ENCODE measurements around the gene P4HA2. TPM values are rescaled to one million over a fixed set of nuclear protein-coding genes. Genes with fewer than 3 reads are reported as not detected.

The P4HA2 gene
- total and polyA plus RNA-seq, 9 of the 15 experiments (the other 6 are each of a cell fraction or from before 2014, with no cell fraction given) = 9.6 to 50.0 (median 12.7) TPM

DNA sequence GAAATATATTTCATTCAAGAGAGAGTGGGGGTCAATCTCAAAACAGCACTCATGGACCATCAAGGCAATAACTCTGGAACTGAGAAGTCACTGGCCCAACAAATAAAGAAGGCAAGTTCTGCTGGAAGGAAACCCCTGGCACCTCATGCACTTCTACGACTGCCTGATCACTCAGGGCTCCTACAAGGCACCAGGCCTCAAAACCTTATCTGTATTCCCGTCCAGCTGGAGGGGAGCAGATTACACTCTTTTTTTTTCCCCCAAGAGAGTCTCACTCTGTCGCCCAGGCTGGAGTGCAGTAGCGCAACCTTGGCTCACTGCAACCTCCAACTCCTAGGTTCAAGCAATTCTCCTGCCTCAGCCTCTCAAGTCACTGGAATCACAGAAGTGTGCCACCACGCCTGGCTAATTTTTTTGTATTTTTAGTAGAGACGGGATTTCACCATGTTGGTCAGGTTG is 49.9 kb downstream of the P4HA2 start (continued):
- TF ChIP-seq POLR2H (tag; IDR thresholded peaks at IDR 0.05; ENCODE audit: low read depth) (no peak), TAF1 (IDR thresholded peaks at IDR 0.05; ENCODE audit: control insufficient read depth, extremely low read depth, insufficient read depth, low read length, severe bottlenecking) (peak; percentile 28), NR3C1 (CRISPR knock-in tag; IDR thresholded peaks at IDR 0.05) (no peak), BRD4 (IDR thresholded peaks at IDR 0.05) (no peak), PPARD (CRISPR knock-in tag; IDR thresholded peaks at IDR 0.05) (no peak), EGR1 (conservative IDR thresholded peaks at IDR 0.05) (no peak), ZKSCAN8 (CRISPR knock-in tag; IDR thresholded peaks at IDR 0.05) (peak; percentile 44; the same call in 1 of the 2 replicates), ZNF583 (CRISPR knock-in tag; IDR thresholded peaks at IDR 0.05) (no peak), KHSRP (IDR thresholded peaks at IDR 0.05) (no peak), SP2 (IDR thresholded peaks at IDR 0.05; ENCODE audit: extremely low read depth, low read depth, low read length, poor library complexity, severe bottlenecking) (no peak), SETDB1 (IDR thresholded peaks at IDR 0.05; ENCODE audit: low read length) (no peak), MAFF (IDR thresholded peaks at IDR 0.05; ENCODE audit: low read length) (no peak), U2AF2 (optimal IDR thresholded peaks at IDR 0.05; ENCODE audit: low read depth, low read length) (no peak), KAT7 (CRISPR knock-in tag; IDR thresholded peaks at IDR 0.05; ENCODE audit: borderline replicate concordance) (no peak), ZNF384 (IDR thresholded peaks at IDR 0.05; ENCODE audit: low read depth, low read length) (peak; percentile 98), HMG20A (CRISPR knock-in tag; conservative IDR thresholded peaks at IDR 0.05) (no peak), HMBOX1 (IDR thresholded peaks at IDR 0.05) (no peak), NFATC3 (IDR thresholded peaks at IDR 0.05) (no peak), THRAP3 (IDR thresholded peaks at IDR 0.05; ENCODE audit: borderline replicate concordance) (no peak), GATAD2A (IDR thresholded peaks at IDR 0.05) (peak; percentile 74; the same call in 1 of the 2 replicates), PHB (CRISPR knock-in tag; IDR thresholded peaks at IDR 0.05) (no peak), FOXJ2 (tag; IDR thresholded peaks at IDR 0.05) (no peak), ZNF24 (IDR thresholded peaks at IDR 0.05) (peak; percentile 71; the same call in 1 of the 2 replicates), PATZ1 (CRISPR knock-in tag; IDR thresholded peaks at IDR 0.05; ENCODE audit: borderline replicate concordance) (no peak), CBX2 (IDR thresholded peaks at IDR 0.05; ENCODE audit: insufficient read depth, low read length, poor library complexity, severe bottlenecking) (no peak), POLR3G (IDR thresholded peaks at IDR 0.05; ENCODE audit: extremely low read depth, insufficient read length, insufficient replicate concordance) (no peak), MAZ (CRISPR knock-in tag; conservative IDR thresholded peaks at IDR 0.05 in 1 of 2, IDR thresholded peaks at IDR 0.05 in 1 of 2) (no peak)
- TF ChIP-seq, protein P1, sequence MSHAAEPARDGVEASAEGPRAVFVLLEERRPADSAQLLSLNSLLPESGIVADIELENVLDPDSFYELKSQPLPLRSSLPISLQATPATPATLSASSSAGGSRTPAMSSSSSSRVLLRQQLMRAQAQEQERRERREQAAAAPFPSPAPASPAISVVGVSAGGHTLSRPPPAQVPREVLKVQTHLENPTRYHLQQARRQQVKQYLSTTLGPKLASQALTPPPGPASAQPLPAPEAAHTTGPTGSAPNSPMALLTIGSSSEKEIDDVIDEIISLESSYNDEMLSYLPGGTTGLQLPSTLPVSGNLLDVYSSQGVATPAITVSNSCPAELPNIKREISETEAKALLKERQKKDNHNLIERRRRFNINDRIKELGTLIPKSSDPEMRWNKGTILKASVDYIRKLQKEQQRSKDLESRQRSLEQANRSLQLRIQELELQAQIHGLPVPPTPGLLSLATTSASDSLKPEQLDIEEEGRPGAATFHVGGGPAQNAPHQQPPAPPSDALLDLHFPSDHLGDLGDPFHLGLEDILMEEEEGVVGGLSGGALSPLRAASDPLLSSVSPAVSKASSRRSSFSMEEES (CRISPR knock-in tag; IDR thresholded peaks at IDR 0.05) = no peak

All from K562 (cell line).